ENCODE measurements around the gene NUP93. TPM values are rescaled to one million over a fixed set of nuclear protein-coding genes. Genes with fewer than 3 reads are reported as not detected.

The NUP93 gene
- total and polyA plus RNA-seq, 2 of the 8 experiments (the other 6 are each of a cell fraction or from before 2014, with no cell fraction given): 147 to 201 TPM

GRCh38 chr16:56689171-56689570 lies 40.8 kb upstream of the NUP93 start:
- ChIA-PET POLR2A (ENCODE audit: partially characterized antibody) (interaction anchor here (2.7 kb wide), 1 partner anchor 13 kb away, joined by 10 read pairs; no protein-coding TSS in a partner anchor), CTCF (ENCODE audit: partially characterized antibody) (interaction anchor here (0.8 to 2.9 kb wide), 10 partner anchors 9 to 173 kb away, joined by 3 to 10 read pairs (median 4); partner anchors contain the start of gene MT1E)
- Histone ChIP-seq H3K9ac (replicated peaks in 1 of 4; ENCODE audit: extremely low read depth in 1 of 4, low read depth in 3 of 4, low read length in 3 of 4) (no peak overlapping the region), H3K4me3 (ENCODE audit: extremely low read depth in 1 of 4, insufficient read depth in 2 of 4, low read depth in 3 of 4, low read length in 4 of 4) (no peak overlapping the region), H3K27ac (ENCODE audit: low read depth, low read length) (no peak overlapping the region), H2BK20ac (ENCODE audit: low read length) (no peak overlapping the region), H2BK15ac (ENCODE audit: low read length) (no peak overlapping the region), H3K4ac (replicated peaks; ENCODE audit: insufficient read length, low read depth, low read length) (no peak overlapping the region), H2BK120ac (replicated peaks; ENCODE audit: low read depth, low read length) (no peak overlapping the region), H2BK12ac (ENCODE audit: low read depth, low read length) (no peak overlapping the region), H3K36me3 (ENCODE audit: control insufficient read depth in 2 of 4, insufficient read depth in 4 of 4, low read length in 3 of 4) (no peaks in the 10 kb centered on the region), H3K27me3 (replicated peaks in 1 of 4; ENCODE audit: control insufficient read depth in 3 of 4, extremely low read depth in 1 of 4, insufficient read depth in 3 of 4, low read length in 3 of 4) (no peaks in the 10 kb centered on the region), H3K23me2 (ENCODE audit: low read depth, low read length) (no peaks in the 10 kb centered on the region), H4K91ac (replicated peaks; ENCODE audit: insufficient read length, low read length) (no peak overlapping the region), H4K8ac (ENCODE audit: extremely low read depth, insufficient read depth, low read length) (no peak overlapping the region), H3K14ac (ENCODE audit: insufficient read length) (no peak overlapping the region), H3K9me3 (ENCODE audit: insufficient read depth in 2 of 2, low read depth in 1 of 2, low read length in 1 of 2) (no peaks in the 10 kb centered on the region), H3K18ac (ENCODE audit: extremely low read depth, low read length) (no peak overlapping the region), H3K4me1 (replicated peaks in 1 of 4; ENCODE audit: control insufficient read depth in 3 of 4, insufficient read depth in 4 of 4, low read length in 3 of 4) (no peaks in the 10 kb centered on the region), H3K79me2 (ENCODE audit: control insufficient read depth in 1 of 2, insufficient read depth in 2 of 2, low read length in 2 of 2) (no peaks in the 10 kb centered on the region), H3K79me1 (ENCODE audit: low read depth, low read length) (no peaks in the 10 kb centered on the region), H2AFZ (ENCODE audit: low read length) (no peak overlapping the region), H4K5ac (ENCODE audit: insufficient read length, low read depth, low read length) (no peak overlapping the region), H3K23ac (ENCODE audit: insufficient read length) (no peak overlapping the region), H2BK5ac (ENCODE audit: low read depth, low read length) (no peak overlapping the region), H2AK5ac (ENCODE audit: low read depth, low read length) (no peak overlapping the region), H4K20me1 (replicated peaks in 1 of 2; ENCODE audit: control insufficient read depth in 1 of 2, insufficient read depth in 2 of 2, low read length in 2 of 2) (no peaks in the 10 kb centered on the region), H3K56ac (replicated peaks; ENCODE audit: insufficient read length, low read depth, low read length) (no peak overlapping the region), H3K4me2 (ENCODE audit: insufficient read depth in 1 of 2, low read depth in 2 of 2, low read length in 2 of 2) (no peak overlapping the region)
- WGBS, 2 experiments (ENCODE audit: extremely low coverage in 1 of 2, insufficient coverage in 1 of 2, insufficient read length in 1 of 2, insufficient replicate concordance in 2 of 2, low coverage in 1 of 2, low lambda C conversion rate in 2 of 2, missing lambda C conversion rate in 1 of 2): 80% methylated on average over 3 of the region's 3 CpGs; no CpG with 5 or more reads in 1 of the 2 experiments
- DNase-seq (ENCODE audit: low read depth in 1 of 2, low spot score in 2 of 2) (no peak), FAIRE-seq (no peak)
- no peak for TF ChIP-seq E2F6 (IDR thresholded peaks at IDR 0.05)
- no peak for TF ChIP-seq SUZ12 (IDR thresholded peaks at IDR 0.05; ENCODE audit: low read length)
- TF ChIP-seq SIRT6 (IDR thresholded peaks at IDR 0.05; ENCODE audit: low read length): no peak
- TF ChIP-seq TAF1 (IDR thresholded peaks at IDR 0.05; ENCODE audit: low read depth, low read length): no peak
- no peak for TF ChIP-seq FOSL1 (IDR thresholded peaks at IDR 0.05; ENCODE audit: insufficient read depth, low read depth, low read length)
- TF ChIP-seq CHD2 (IDR thresholded peaks at IDR 0.05; ENCODE audit: low read length): no peak
- TF ChIP-seq SP1 (IDR thresholded peaks at IDR 0.05; ENCODE audit: low read depth, low read length): no peak
- no peak for TF ChIP-seq JUN (IDR thresholded peaks at IDR 0.05; ENCODE audit: low read depth, low read length)
- TF ChIP-seq JUND (IDR thresholded peaks at IDR 0.05; ENCODE audit: low read length): no peak
- TF ChIP-seq CEBPB (IDR thresholded peaks at IDR 0.05; ENCODE audit: low read depth, low read length): no peak
- TF ChIP-seq PHF8 (conservative IDR thresholded peaks at IDR 0.05; ENCODE audit: low read depth, low read length): no peak
- no peak for TF ChIP-seq SRF (IDR thresholded peaks at IDR 0.05; ENCODE audit: low read depth, low read length)

All from H1 (cell line).